ENCODE results near the gene EXOSC2. TPM values are rescaled to one million over a fixed set of nuclear protein-coding genes. Genes with fewer than 3 reads are reported as not detected.
A peak's percentile ranks its signal among the peaks of the same experiment; 100 is the strongest.

The EXOSC2 gene
- 17.4 and 21.4 TPM in 2 replicates for total RNA-seq
- polyA plus RNA-seq (2012) = 13.7 TPM

DNA sequence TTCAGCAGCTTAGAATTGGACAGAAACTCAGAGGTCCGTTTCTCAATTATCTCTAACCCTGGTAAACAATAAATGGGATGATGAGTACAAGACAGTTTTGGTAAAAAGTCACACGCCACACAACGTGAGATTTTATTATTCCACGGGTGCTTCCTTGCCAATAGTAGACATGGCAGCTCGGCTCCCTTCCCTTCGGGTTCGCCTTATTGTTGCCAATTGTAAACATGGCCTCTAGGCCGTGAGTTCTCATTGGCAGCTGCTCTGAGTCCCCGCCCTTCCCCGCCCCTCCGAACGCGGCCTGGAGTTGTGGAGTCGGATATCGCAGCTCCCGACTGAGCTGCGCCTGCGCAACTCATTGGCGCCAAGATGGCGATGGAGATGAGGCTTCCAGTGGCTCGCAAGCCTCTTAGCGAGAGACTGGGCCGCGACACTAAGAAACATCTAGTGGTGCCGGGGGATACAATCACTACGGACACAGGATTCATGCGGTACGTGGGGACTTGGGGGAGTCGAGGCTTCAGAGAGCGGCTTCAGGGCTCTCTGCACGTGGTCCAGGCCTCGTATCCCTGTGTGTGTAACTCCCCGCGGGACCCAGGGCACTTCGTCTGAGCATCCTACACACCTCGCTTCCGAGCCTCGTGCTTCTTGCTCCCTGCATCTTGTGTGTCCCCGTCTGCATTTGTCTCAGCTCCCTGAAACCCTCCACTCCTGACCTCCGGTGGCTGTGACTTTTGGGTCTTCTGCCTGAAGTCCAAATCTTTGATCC is at the start of gene EXOSC2:
EXOSC2 (plus strand) TSS at position 355 of the 766 bp plus-strand sequence; CDS start at position 367, 12 bp downstream.
- peak; percentile 99 for DNase-seq (ENCODE audit: low read depth)

DNA sequence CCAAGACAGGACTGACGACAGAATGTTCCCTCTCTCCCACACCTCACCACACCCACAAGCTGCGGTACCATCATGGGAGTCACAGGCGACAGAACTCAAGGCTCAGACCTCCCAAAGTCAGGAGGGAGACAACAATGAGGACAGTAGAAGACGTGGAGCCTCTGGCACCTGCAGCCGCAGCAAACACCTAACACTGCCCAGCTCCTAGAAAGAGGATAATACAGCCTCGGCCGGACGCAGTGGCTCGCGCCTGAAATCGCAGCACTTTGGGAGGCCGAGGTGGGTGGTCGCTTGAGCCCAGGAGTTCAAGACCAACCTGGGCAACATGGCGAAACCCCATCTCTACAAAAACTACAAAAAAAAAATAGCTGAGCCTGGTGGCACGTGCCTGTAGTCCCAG is 42.4 kb upstream of the EXOSC2 start:
- no peak for DNase-seq (ENCODE audit: low read depth)

- no peak for DNase-seq (ENCODE audit: low read depth)
These were observed 41.8 kb upstream of the EXOSC2 start for GRCh38 chr9:130651752-130652151.

- no peak for DNase-seq (ENCODE audit: low read depth)
These were observed 38.7 kb upstream of the EXOSC2 start for GRCh38 chr9:130654879-130655278.

DNA sequence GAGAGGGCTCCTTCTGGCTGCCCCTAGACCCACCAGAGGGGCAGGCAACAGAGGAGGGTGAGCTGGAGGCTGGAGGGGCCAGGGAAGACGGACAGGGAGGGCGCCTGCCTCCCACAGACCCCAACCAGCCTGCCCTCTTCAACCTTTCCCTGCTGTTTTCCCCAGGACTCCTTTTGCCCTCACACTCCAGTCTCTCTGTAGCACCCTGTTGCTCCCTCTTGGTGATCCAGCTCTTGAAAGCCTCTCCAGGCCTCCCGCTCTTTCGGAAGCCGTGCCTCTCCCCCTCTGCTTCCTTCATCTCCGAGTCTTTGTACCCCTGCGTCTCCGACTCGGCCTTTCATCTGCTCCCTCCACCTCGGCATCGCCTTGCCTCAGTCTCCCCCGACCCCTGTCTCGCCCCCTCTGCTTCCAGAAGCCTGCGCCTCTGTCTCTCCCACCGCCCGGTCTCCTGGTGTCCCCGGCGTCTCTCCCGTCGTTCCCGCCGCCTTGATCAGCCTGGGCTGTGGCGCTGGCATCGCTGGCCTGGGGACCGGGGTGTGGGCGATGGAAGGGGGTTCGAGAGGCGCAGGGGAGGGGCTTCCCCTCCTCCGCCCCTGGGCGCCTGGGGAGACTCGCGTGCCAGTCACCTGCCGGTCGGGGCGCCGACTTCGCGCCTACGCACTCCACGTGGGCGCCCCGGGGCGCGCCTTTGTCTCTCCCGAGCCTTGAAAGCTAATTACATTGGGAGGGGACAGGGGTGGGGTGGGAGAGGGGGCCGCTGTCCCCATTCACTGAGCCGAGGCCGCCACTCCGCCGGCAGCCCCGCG is 34.5 kb upstream of the EXOSC2 start:
- no peak for DNase-seq (ENCODE audit: low read depth)

DNA sequence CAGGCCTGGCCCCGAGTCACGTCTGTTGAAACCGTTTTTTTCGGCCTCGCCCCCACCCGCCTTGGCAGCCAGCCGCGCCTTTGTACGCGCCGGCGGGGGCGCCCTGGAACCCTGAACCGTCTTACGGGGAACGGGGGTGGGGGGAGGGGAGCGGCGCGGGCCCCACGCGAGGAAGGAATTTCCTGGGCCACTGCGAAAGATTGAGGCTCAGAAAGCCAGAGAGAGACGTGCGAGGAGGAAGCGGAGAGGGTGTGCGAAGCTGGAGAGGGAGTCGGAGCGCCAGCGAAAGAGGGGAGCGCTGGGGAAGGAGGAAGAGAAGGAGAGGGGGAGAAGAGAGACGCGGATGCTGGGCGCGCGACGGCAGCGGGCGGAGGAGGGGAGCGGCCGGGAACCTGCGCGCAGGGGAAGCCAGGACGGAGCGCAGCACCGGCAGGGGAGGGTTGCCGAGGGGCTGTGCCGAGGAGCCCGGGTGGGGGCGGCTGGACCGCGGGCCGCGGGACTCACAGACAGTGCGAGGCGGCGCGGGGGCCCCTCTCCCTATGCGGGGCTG is 33.8 kb upstream of the EXOSC2 start:
- no peak for DNase-seq (ENCODE audit: low read depth)

- DNase-seq (ENCODE audit: low read depth) = no peak
These were observed 33.3 kb upstream of the EXOSC2 start for GRCh38 chr9:130660326-130660682.

DNA sequence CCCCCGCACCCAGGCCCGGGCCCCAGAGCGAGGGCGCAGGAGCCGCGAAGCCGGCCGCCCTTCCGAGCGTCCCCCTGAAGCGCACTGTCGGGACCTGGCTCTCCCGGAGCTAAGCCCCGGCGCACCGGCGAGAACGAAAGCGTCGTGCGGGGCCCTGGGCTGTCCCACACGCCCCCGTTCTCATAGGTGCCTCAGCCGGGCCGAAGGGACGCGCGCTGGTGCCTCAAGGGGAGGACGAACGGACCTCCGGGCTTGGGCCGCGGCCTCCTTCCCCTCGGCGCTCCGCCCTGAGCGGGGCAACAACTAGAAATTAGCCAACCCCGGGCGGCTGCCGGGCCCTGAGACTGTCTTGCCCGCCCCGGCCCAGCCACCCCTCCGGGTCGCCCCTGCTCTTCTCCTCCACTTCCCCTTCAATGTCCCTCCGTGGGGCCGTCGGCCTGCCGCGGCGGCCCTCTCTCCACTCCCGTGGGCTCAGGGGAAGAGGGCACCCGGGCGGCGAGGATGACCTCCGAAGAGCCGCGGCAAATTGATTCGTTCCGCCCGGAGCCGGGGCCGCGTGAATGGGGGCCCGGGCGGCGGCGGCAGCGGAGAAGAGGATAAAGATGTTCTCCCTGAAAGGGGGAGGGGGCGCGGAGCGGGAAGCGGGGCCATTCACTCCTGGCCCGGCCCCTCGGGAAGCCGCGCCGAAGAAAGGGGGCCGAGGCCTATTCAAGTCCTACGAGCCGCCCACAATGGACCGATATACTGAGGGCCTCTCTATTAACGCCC is 32.7 kb upstream of the EXOSC2 start:
- no peak for DNase-seq (ENCODE audit: low read depth)

DNA sequence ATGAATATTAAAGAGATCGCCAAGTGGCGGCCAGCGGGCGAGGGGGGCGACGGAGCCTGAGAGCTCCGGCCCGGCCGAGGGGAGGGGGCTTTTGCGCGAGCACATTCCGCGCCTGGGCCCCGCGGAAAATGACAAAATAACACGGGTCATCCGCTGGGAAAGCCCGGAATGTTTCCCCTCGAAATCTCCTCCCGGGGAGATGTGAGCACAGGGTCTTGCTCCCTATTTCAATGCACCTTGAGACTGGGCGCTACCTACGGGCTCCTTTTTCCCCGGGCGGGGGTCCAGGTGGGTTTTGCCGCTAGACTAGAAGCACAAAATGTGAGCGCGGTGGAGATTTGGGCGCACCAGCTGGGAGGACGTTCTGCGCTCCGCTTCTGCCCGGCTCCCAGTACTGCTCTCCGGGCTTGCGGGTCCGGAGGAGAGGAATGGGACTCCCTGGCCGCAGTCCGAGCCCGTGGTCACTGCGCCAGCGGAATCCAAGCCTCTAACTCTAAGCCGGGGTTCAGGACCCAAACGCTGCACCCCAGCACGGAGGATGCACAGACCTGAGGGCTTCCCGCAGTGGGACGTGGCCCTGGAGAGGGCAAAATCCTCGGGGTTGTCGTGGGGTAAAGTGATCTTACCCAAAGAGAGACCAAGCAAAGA is 32.0 kb upstream of the EXOSC2 start:
- no peak for DNase-seq (ENCODE audit: low read depth)

GRCh38 chr9:130662099-130662969 is 31.2 kb upstream of the EXOSC2 start:
- DNase-seq (ENCODE audit: low read depth) = no peak

- no peak for DNase-seq (ENCODE audit: low read depth)
These were observed 30.7 kb upstream of the EXOSC2 start for GRCh38 chr9:130662970-130663257.

DNA sequence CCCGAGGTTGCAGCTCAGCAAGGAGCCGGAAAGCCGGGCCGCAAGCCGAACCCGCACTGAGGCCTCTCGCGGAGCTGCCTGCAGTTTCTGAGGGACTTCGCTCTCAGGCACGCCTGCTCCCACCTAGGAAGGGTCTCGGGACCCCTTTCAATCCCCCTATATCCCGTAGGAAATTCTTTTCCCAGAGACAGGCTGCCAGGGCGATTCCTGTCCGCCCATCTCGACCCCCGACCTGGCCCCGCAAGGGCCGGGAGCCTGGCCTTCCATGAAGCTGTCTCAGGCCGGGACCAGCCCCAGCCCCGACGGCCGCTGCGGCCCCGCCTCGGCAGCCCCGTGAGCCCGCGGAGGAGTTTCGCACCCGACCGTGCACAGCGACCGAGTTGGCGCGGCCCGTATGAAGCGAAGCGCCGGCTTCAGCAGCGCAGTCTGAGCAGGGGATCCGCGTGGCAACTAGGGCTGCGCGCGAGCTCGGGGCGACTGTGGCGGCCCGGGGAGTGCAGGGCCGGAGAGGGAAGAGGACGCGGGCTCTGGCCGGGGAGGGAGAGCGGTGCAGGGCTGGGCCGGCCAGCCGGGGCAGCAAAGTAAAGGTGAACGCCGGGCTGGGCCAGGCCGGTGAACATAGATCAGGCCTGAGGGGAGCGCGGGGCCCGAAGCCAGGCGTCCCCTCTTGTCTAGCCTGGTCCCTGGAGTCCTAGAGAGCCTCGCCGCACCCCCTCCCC is 30.2 kb upstream of the EXOSC2 start:
- no peak for DNase-seq (ENCODE audit: low read depth)

- no peak for DNase-seq (ENCODE audit: low read depth)
These were observed 29.7 kb upstream of the EXOSC2 start for GRCh38 chr9:130663977-130664250.

- DNase-seq (ENCODE audit: low read depth) = no peak
These were observed 29.1 kb upstream of the EXOSC2 start, which contains the start of gene PRDM12 for GRCh38 chr9:130664251-130665028. TSS of gene PRDM12 (plus strand) at chr9:130664594. CDS start at chr9:130664654, 60 bp downstream.

GRCh38 chr9:130665029-130665430 is 28.6 kb upstream of the EXOSC2 start:
- no peak for DNase-seq (ENCODE audit: low read depth)

- DNase-seq (ENCODE audit: low read depth) = no peak
These were observed 27.9 kb upstream of the EXOSC2 start for GRCh38 chr9:130665431-130666392.

DNA sequence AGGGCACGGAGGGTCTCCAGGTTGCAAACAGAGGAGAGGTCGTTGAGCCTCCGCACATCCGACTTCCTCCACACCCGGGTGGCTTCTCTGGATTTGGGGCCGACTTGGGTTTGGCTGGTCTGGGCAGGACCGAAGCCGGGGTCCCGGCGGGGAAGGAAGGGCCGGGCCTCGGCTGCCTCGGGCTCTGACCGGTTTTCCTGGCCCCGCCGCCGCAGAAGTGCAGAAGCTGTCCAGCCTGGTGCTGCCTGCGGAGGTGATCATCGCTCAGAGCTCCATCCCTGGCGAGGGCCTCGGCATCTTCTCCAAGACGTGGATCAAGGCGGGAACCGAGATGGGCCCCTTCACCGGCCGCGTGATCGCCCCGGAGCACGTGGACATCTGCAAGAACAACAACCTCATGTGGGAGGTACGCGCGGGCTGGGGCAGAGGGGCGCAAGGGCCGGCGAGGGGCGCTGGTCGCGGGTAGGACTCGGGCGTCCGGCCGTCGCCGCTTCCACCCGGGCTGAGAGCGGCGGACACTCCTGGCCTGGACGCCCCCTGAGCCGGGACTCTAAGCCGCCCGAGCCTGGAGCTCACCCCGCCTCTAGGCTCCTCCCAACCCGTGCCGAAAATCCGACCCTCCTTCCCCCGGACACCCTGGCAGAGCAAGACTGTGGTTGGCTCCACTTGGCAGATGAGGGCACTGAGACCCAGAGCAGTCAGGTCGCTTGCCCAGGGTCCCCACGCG is 27.0 kb upstream of the EXOSC2 start:
- no peak for DNase-seq (ENCODE audit: low read depth)

Data from myocyte (in vitro differentiated cells).